Epithelial cell of prostate (primary cell): Measurements from ENCODE around the gene KLHL21.
A peak's percentile ranks its signal among the peaks of the same experiment; 100 is the strongest.
"Not testable (repeated sequence)": the region's sequence is repeated elsewhere in the genome, so short reads cannot be mapped to it uniquely, and the experiment has no call there.

Experiments used
- DNase-seq: peaks from one replicate; pipeline ENCODE4 v3.0.0-alpha.2; 2011; ENCODE audit warnings: low read depth, low spot score
- H3K27ac ChIP-seq: fragments of 450-650 bp; 2 replicates; pipeline ENCODE4 v1.5.1; 2017; ENCODE audit warnings: mild to moderate bottlenecking

The KLHL21 gene

DNA sequence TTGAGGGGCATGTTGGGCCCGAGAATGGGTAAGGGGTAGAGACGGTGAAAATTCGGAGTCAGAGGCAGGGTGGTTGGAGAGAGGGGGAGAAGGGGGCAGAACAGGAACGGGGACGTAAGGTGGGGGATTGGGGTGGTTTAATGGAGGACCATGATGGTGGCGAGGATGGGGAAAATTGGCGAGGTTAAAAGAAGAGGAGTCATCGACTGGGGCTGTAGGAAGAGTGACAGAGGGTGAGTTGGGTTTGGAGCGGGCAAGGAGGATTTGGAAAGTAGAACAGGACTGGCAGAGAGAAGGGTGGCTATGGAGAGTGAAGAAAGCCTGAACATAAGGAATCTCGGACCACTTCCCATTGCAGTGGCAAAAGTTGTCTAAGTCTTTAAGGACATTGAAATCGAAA lies 33.6 kb downstream of the KLHL21 start:
- H3K27ac ChIP-seq = no peak overlapping the region
- no peak for DNase-seq

- no peak overlapping the region for H3K27ac ChIP-seq
- no peak for DNase-seq
These were observed 42.4 kb downstream of the KLHL21 start for GRCh38 chr1:6560267-6560666.

GRCh38 chr1:6559161-6559560 lies 43.5 kb downstream of the KLHL21 start:
- DNase-seq = not testable (repeated sequence)

GRCh38 chr1:6557597-6557996 lies 45.1 kb downstream of the KLHL21 start:
- DNase-seq = no peak
- no peak overlapping the region for H3K27ac ChIP-seq

More at GRCh38 chr1:6559161-6559560, 43.5 kb downstream of the KLHL21 start:
- H3K27ac ChIP-seq = not testable (repeated sequence)

GRCh38 chr1:6554907-6555778 lies 47.5 kb downstream of the KLHL21 start, which contains the start of gene TAS1R1:
TSS of gene TAS1R1 (plus strand) at chr1:6555307. CDS start at chr1:6555374, 67 bp downstream.
- H3K27ac ChIP-seq = peak within 1 kb of the TSS; percentile 24

GRCh38 chr1:6554031-6554906 lies 48.4 kb downstream of the KLHL21 start, which contains the start of gene NOL9:
TSS of gene NOL9 (minus strand) at chr1:6554513. CDS start at chr1:6554502, 11 bp downstream.
- peak within 1 kb of the TSS; percentile 24 for H3K27ac ChIP-seq
- DNase-seq = peak; percentile 41

More at GRCh38 chr1:6554907-6555778, 47.5 kb downstream of the KLHL21 start, which contains the start of gene TAS1R1:
- DNase-seq = no peak

DNA sequence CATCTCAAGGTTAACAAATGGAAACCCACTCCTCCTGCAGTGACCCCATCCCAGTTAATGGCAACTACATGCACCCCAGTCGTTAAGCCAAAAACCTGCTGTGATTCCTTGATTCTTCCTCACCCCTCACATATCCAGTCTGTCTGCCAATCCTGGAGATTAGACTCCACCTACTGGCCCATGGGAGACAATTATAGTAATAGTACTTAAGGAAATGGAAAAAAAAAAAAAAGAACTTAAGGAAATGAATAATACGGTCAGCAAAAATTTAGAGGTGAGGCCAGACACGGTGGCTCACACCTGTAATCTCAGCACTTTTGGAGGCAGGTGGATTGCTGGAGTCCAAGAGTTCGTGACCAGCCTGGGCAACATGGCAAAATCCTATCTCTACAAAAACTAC lies 55.4 kb downstream of the KLHL21 start:
- no peak for DNase-seq
- no peak overlapping the region for H3K27ac ChIP-seq

GRCh38 chr1:6546326-6546725 lies 56.3 kb downstream of the KLHL21 start:
- peak overlapping the region; percentile 78 for H3K27ac ChIP-seq
- DNase-seq = no peak

GRCh38 chr1:6545276-6546112 lies 57.2 kb downstream of the KLHL21 start:
- no peak for DNase-seq
- peak overlapping the region; percentile 78 for H3K27ac ChIP-seq

DNA sequence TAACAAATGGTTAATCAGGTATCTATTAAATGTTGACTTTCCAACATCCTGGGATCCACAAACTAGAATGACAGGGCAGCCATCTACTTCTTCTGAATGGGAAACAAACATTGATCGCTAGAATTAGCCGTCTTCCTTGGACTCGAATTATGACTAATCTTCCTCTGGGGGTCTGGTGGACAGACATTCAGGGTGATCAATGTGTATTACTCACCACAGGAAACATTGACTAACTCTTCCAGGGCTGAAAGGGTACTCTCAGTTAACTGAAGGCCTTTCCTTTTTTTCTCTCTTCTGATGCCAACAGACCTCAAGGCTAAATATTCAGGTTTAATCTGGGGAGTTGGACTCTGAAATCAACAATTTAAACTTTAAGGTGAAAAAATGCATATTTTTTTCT lies 57.8 kb downstream of the KLHL21 start:
- DNase-seq = no peak
- peak overlapping the region; percentile 78 for H3K27ac ChIP-seq
